IMR-90 (cell line): ENCODE results near the gene IGDCC3. TPM values are rescaled to one million over a fixed set of nuclear protein-coding genes. Genes with fewer than 3 reads are reported as not detected.

Source experiments
- ATAC-seq: fragments of 200-7000 bp; cut with Tn5 transposase; 2 replicates; pipeline ENCODE4 v1.9.1; 2020; ENCODE audit warnings: low read depth, mild to moderate bottlenecking, moderate library complexity
- BruUV-seq: library from RNA; stranded (reverse); fragments of 400-500 nt; replicated peaks from 2 replicates; lab custom pipeline; 2021; lab: Mats Ljungman, UMichigan
- CTCF ChIA-PET: fragments of 300-600 bp; formaldehyde crosslinking; extraction: SDS; loops from one replicate; lab custom pipeline; 2021; ENCODE audit warnings: antibody characterized with exemption; lab: Yijun Ruan, JAX
- POLR2A ChIA-PET: fragments of 300-600 bp; sonication (Branson Sonifier 250); formaldehyde crosslinking; loops from one replicate; lab custom pipeline; 2022; ENCODE audit warnings: antibody characterized with exemption; ENCODE audit not compliant: unreplicated experiment; lab: Charles Lee
- DNase-seq: peaks from one replicate; pipeline ENCODE4 v3.0.0; 2013
- H2AFZ ChIP-seq: replicated peaks from 2 replicates; pipeline ENCODE3; 2013; ENCODE audit warnings: low read length, mild to moderate bottlenecking; ENCODE audit not compliant: poor library complexity
- H2AK5ac ChIP-seq: 2 replicates; pipeline ENCODE4 v1.6.1; 2013; ENCODE audit warnings: low read depth, low read length, inconsistent platforms
- H2AK9ac ChIP-seq: replicated peaks from 2 replicates; pipeline ENCODE3; 2013; ENCODE audit warnings: mild to moderate bottlenecking, low read depth, low read length, moderate library complexity; ENCODE audit not compliant: poor library complexity
- H2BK120ac ChIP-seq: 2 replicates; pipeline ENCODE4 v1.6.1; 2013; ENCODE audit warnings: low read depth, low read length, inconsistent platforms
- H2BK15ac ChIP-seq: 3 replicates; pipeline ENCODE4 v1.6.1; 2013; ENCODE audit warnings: low read depth, low read length, inconsistent platforms
- H2BK20ac ChIP-seq: 2 replicates; pipeline ENCODE4 v1.6.1; 2013; ENCODE audit warnings: low read depth, mild to moderate bottlenecking, inconsistent platforms, low read length, moderate library complexity
- H2BK5ac ChIP-seq: 2 replicates; pipeline ENCODE4 v1.6.1; 2013; ENCODE audit warnings: mild to moderate bottlenecking, low read depth, low read length, inconsistent platforms; ENCODE audit not compliant: poor library complexity, severe bottlenecking
- H3K14ac ChIP-seq: replicated peaks from 2 replicates; pipeline ENCODE4 v1.6.1; 2013; ENCODE audit warnings: low read depth, low read length, inconsistent platforms
- H3K18ac ChIP-seq: 2 replicates; pipeline ENCODE4 v1.6.1; 2013; ENCODE audit warnings: low read depth, low read length, control low read depth
- H3K23ac ChIP-seq: 2 replicates; pipeline ENCODE4 v1.6.1; 2013; ENCODE audit warnings: low read depth, low read length, inconsistent platforms
- H3K27ac ChIP-seq: 2 replicates; pipeline ENCODE4 v1.5.1; 2013; ENCODE audit warnings: mild to moderate bottlenecking, control low read depth, low read length; ENCODE audit not compliant: insufficient read depth
- H3K27me3 ChIP-seq: 2 replicates; pipeline ENCODE4 v1.6.1; 2013; ENCODE audit warnings: low read length; ENCODE audit not compliant: control insufficient read depth, insufficient read depth
- H3K36me3 ChIP-seq: 2 replicates; pipeline ENCODE4 v1.6.1; 2013; ENCODE audit warnings: low read length, mixed read lengths; ENCODE audit not compliant: control insufficient read depth, insufficient read depth
- H3K4ac ChIP-seq: 2 replicates; pipeline ENCODE4 v1.6.1; 2013; ENCODE audit warnings: low read depth, low read length, inconsistent platforms
- H3K4me1 ChIP-seq: 2 replicates; pipeline ENCODE4 v1.6.1; 2013; ENCODE audit warnings: low read length, mixed read lengths; ENCODE audit not compliant: control insufficient read depth, insufficient read depth
- H3K4me2 ChIP-seq: 2 replicates; pipeline ENCODE4 v1.6.1; 2013; ENCODE audit warnings: low read depth, mild to moderate bottlenecking, control low read depth, low read length, moderate library complexity
- H3K4me3 ChIP-seq: 2 replicates; pipeline ENCODE4 v1.5.1; 2013; ENCODE audit warnings: low read depth, mild to moderate bottlenecking, control low read depth, low read length, moderate library complexity; ENCODE audit not compliant: insufficient read depth
- H3K56ac ChIP-seq: 2 replicates; pipeline ENCODE4 v1.6.1; 2013; ENCODE audit warnings: low read length, inconsistent platforms; ENCODE audit not compliant: insufficient read depth; ENCODE audit errors: extremely low read depth
- H3K79me1 ChIP-seq, 2 experiments: 2 replicates each; pipeline ENCODE4 v1.6.1; 2013; ENCODE audit warnings: low read length in 2 of 2, inconsistent platforms in 1 of 2, low read depth in 1 of 2
- H3K9ac ChIP-seq: 2 replicates; pipeline ENCODE4 v1.6.1; 2013; ENCODE audit warnings: low read depth, low read length, control low read depth
- H3K9me1 ChIP-seq: 2 replicates; pipeline ENCODE4 v1.6.1; 2013; ENCODE audit warnings: low read length, inconsistent platforms; ENCODE audit not compliant: insufficient read depth
- H3K9me3 ChIP-seq: 2 replicates; pipeline ENCODE4 v1.6.1; 2013; ENCODE audit warnings: low read length; ENCODE audit not compliant: control insufficient read depth, insufficient read depth
- H4K20me1 ChIP-seq: 2 replicates; pipeline ENCODE4 v1.6.1; 2013; ENCODE audit warnings: low read length, inconsistent platforms; ENCODE audit not compliant: insufficient read depth
- H4K5ac ChIP-seq: 2 replicates; pipeline ENCODE4 v1.6.1; 2013; ENCODE audit warnings: mild to moderate bottlenecking, low read depth, low read length, control low read depth
- H4K8ac ChIP-seq, 2 experiments: 2 replicates each; pipeline ENCODE4 v1.6.1; 2013; ENCODE audit warnings: low read depth in 2 of 2, low read length in 2 of 2, control low read depth in 1 of 2, inconsistent platforms in 1 of 2
- H4K91ac ChIP-seq: 2 replicates; pipeline ENCODE4 v1.6.1; 2013; ENCODE audit warnings: low read depth, low read length, inconsistent platforms; ENCODE audit not compliant: insufficient read depth
- CEBPB ChIP-seq: IDR thresholded peaks from 2 replicates; pipeline ENCODE4 v1.6.1; 2012; ENCODE audit warnings: low read depth, low read length, improper control_type of control experiment
- CHD1 ChIP-seq: IDR thresholded peaks from 2 replicates; pipeline ENCODE4 v1.6.1; 2012; ENCODE audit warnings: low read depth, low read length, improper control_type of control experiment
- FOS ChIP-seq: fragments of 150-350 bp; IDR thresholded peaks from 2 replicates; pipeline ENCODE4 v1.6.1; 2016; ENCODE audit warnings: low read depth, low read length
- MAZ ChIP-seq: IDR thresholded peaks from 2 replicates; pipeline ENCODE4 v1.6.1; 2012; ENCODE audit warnings: low read depth, mild to moderate bottlenecking, low read length, improper control_type of control experiment, moderate library complexity, borderline replicate concordance
- NFE2L2 ChIP-seq: fragments of 150-350 bp; IDR thresholded peaks from 2 replicates; pipeline ENCODE4 v1.6.1; 2016; ENCODE audit warnings: low read depth, mild to moderate bottlenecking, low read length
- RFX5 ChIP-seq: IDR thresholded peaks from 2 replicates; pipeline ENCODE4 v1.8.0; 2012; ENCODE audit warnings: low read depth, mild to moderate bottlenecking, low read length, moderate library complexity
- dilution Hi-C: fragments of 300-500 bp; cut with HindIII; formaldehyde crosslinking; loops from one replicate; pipeline ENCODE4 v1.14.3; 2018; ENCODE audit warnings: low sequenced_read_pairs; ENCODE audit not compliant: unreplicated experiment
- in situ Hi-C: fragments of 300-500 bp; cut with MboI; formaldehyde crosslinking; loops from 3 replicates; pipeline ENCODE4 v1.14.3; 2019; ENCODE audit warnings: low sequenced_read_pairs, inconsistent platforms, mixed read lengths
- intact Hi-C: fragments of 100-400 bp; cut with micrococcal nuclease; formaldehyde crosslinking; loops from 2 replicates; pipeline ENCODE4 v1.10.0; 2022
- polyA plus RNA-seq, 3 experiments: library from polyadenylated mRNA; depleted of rRNA; stranded (reverse); fragments of >200 nt; gene quantifications; 2 replicates each; pipeline ENCODE4 v1.2.3, GENCODE V29; 2012; ENCODE audit warnings: low replicate concordance in 1 of 3
- total RNA-seq: library from RNA; depleted of rRNA; stranded (reverse); fragments of >200 nt; gene quantifications from 2 replicates; pipeline ENCODE4 v1.2.3, GENCODE V29; 2012

The IGDCC3 gene
- total and polyA plus RNA-seq, 2 of the 4 experiments (the other 2 are of a cell fraction) = 0.18 to 0.19 TPM

DNA sequence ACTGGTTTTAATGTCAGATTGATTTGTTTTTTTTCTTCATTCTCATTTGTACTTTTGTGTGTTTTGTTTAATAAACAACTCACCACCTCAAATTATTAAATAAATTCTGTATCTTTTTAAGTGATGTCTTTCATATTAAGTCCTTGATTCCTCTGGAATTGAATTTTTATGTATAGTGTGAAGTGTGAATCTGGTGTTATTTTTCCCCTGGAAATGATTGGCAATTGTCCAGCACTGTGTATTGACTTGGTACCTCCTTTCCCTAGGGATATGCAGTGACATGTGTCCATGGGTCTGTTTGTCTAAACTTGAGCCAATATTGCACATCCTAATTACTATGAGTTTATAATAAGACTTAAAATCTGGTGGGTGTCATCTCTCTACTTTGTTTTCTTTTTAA is 71.3 kb downstream of the IGDCC3 start:
- no peak overlapping the region for H2AK9ac ChIP-seq
- H3K18ac ChIP-seq = no peak overlapping the region
- no peak overlapping the region for H3K9ac ChIP-seq
- no peak overlapping the region for H3K4me3 ChIP-seq
- H3K79me1 ChIP-seq = no peaks in the 10 kb centered on the region
- no peak overlapping the region for H2BK15ac ChIP-seq
- H3K9me3 ChIP-seq = no peaks in the 10 kb centered on the region
- no peak overlapping the region for H2AFZ ChIP-seq
- H3K9me1 ChIP-seq = 0 out of 2 replicates have a peak, but pooled peaks cover 3% of the 10 kb centered on the region
- H2BK5ac ChIP-seq = no peak overlapping the region
- ChIA-PET POLR2A (no interaction called here), CTCF (interaction anchor here (1.0 kb wide), 1 partner anchor 95 kb away, joined by 3 read pairs; no protein-coding TSS in a partner anchor)
- no TSS peak for BruUV-seq
- TF ChIP-seq RFX5 = no peak
- no peak for TF ChIP-seq CHD1
- TF ChIP-seq FOS = no peak
- TF ChIP-seq CEBPB = no peak
- no peak for TF ChIP-seq NFE2L2
- no peak for TF ChIP-seq MAZ
- DNase-seq = no peak
- no peak for ATAC-seq
- no peaks in the 10 kb centered on the region for H3K27me3 ChIP-seq
- H3K56ac ChIP-seq = no peak overlapping the region
- H3K4ac ChIP-seq = no peak overlapping the region
- in situ Hi-C loops = no loop called here
- dilution Hi-C loops = no loop called here
- no peak overlapping the region for H3K23ac ChIP-seq
- H3K14ac ChIP-seq = no peak overlapping the region
- H2BK20ac ChIP-seq = no peak overlapping the region
- intact Hi-C loops = no loop called here
- H3K4me1 ChIP-seq = peaks cover 14% of the 10 kb centered on the region
- no peak overlapping the region for H2AK5ac ChIP-seq
- H3K27ac ChIP-seq = no peak overlapping the region
- peaks cover 12% of the 10 kb centered on the region for H4K20me1 ChIP-seq
- no peak overlapping the region for H3K4me2 ChIP-seq
- H4K5ac ChIP-seq = no peak overlapping the region
- H2BK120ac ChIP-seq = no peak overlapping the region
- H4K91ac ChIP-seq = no peak overlapping the region
- no peak overlapping the region for H4K8ac ChIP-seq
- H3K36me3 ChIP-seq = no peaks in the 10 kb centered on the region
